HEK293 (cell line): Measurements from ENCODE around the gene PLCD1.

Experiments used
- CTCF ChIP-seq: fragments of 450-650 bp; formaldehyde crosslinking; IDR thresholded peaks from 2 replicates; pipeline ENCODE4 v1.5.1; 2016; ENCODE audit warnings: missing biosample characterization, missing genetic modification characterization
- ZNF211 ChIP-seq: fragments of 450-650 bp; formaldehyde crosslinking; IDR thresholded peaks from 2 replicates; pipeline ENCODE4 v1.5.1; 2016; ENCODE audit warnings: low read depth, missing biosample characterization, missing genetic modification characterization

- TF ChIP-seq CTCF (no peak), ZNF211 (no peak)
Measured at GRCh38 chr3:38003817-38004414, 25.5 kb downstream of the PLCD1 start.
